GM19099 (cell line): Measurements from ENCODE around the gene TBC1D17.

ENCODE experiments used
- POLR2A ChIP-seq: IDR thresholded peaks from 3 replicates; pipeline ENCODE4 v1.6.1; 2011; ENCODE audit warnings: low read depth; ENCODE audit not compliant: insufficient read length; ENCODE audit errors: extremely low read depth

TBC1D17 gene

DNA sequence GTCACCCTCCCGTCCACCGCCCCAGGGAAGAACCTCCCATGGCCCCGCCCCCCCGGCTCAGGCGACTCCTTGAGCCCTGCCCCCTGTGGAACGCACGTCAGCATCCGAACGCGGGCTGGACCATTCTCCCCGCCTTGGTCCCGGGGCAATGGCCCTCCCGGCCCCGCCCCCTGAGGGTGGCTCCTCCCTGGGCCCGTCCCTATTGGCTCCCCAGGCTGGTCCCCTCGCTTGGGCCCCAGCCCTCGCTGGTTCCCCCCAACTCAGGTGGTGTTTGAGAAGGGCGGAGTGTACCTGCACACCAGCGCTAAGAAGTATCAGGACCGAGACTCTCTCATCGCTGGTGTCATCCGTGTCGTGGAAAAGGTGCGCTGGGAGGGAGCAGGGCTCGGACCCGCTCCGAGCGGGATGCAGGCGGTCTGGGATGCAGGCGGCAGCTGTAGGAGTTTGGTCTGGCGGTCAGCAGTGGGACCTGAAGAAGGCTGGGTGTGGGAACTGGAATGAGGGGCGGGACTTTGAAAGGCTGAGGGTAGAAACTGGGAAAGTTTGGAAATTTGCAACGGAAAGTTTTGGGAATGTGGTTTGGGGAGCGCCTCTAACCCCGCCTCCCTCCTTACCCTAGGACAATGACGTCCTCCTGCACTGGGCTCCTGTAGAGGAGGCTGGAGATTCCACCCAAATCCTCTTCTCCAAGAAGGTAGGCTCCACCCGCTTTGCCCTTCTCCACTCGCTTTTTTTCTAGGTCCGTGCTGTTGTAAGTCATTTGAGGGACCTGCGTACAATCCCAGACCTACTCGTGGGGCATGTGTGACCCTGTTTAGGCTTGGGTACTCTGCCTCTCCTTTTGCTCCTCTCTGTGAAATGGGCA lies 609 bp downstream of the TBC1D17 start:
- TF ChIP-seq POLR2A, result peak; percentile 12

- no peak for TF ChIP-seq POLR2A
Observed at GRCh38 chr19:49878744-49879070, 1.2 kb downstream of the TBC1D17 start.

DNA sequence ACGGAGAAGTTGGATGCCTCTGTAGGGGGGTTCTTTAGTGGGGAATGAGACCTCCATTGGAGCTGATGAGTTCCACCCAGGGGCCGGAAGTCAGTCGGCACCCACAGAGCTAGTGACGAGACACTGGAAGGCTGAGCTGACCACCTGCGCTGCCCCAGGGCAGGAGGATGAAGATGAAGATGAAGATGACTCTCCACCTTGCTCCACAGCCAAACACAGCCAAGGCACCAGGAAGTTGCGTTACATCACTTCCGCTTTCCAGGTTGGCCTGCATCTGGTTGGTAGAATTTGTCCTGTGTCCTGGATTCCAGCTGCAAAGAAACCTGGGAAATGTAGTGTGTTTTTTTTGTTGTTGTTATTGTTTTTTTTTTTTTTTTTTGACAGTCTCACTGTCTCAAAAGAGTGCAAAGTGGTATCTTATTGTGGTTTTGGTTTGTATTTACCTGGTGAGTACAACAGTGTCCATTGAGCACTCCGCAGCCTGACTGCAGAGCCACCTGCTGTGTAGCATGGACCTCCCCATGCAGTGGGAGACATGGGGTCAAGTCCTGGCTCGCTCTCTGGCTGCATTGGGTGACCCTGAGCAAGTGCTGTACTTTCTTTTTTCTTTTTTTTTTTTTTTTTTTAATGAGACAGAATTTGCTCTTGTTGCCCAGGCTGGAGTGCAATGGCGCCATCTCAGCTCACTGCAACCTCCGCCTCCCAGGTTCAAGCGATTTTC lies 1.9 kb downstream of the TBC1D17 start:
- TF ChIP-seq POLR2A, result no peak

- TF ChIP-seq POLR2A, result no peak
Observed at GRCh38 chr19:49880162-49880869, 2.8 kb downstream of the TBC1D17 start.

GRCh38 chr19:49881186-49881585 lies 3.7 kb downstream of the TBC1D17 start:
- no peak for TF ChIP-seq POLR2A

GRCh38 chr19:49881672-49882394 lies 4.3 kb downstream of the TBC1D17 start:
- no peak for TF ChIP-seq POLR2A

DNA sequence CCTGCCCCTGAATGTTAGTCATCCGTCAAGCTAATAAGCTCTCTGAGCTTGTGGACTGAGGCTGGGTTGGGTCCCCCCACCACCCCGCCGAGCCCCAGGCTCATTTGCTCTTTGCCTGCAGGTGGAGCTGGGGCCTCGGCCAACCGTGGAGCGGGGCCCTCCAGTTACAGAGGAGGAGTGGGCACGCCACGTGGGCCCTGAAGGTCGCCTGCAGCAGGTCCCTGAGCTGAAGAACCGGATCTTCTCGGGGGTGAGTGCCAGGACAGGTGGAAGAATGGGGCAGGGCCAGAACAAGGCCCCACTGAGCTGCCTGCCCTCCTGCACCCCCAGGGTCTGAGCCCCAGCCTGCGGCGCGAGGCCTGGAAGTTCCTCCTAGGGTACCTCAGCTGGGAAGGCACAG lies 5.1 kb downstream of the TBC1D17 start:
- no peak for TF ChIP-seq POLR2A

GRCh38 chr19:49883094-49883493 lies 5.6 kb downstream of the TBC1D17 start:
- no peak for TF ChIP-seq POLR2A

- no peak for TF ChIP-seq POLR2A
Observed at GRCh38 chr19:49884109-49884508, 6.6 kb downstream of the TBC1D17 start.

DNA sequence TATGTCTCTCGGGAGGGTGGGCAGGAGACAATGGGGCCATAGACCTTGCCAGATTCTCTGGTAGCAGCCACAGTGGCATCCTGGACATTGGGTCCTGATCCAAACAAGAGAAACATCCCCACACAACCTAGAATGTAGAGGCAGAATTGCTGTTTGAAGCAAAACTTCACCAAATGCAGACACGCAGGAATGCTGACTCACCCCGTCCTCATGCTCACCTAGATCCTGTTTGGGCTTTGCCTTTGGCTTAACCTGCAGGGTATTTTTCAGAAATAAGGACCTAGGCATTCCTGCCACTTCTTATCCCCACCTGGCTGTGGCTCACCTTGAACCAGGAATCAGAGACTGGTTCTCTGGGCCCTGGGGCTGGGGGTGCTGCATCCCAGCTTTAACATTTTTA lies 7.3 kb downstream of the TBC1D17 start:
- TF ChIP-seq POLR2A, result no peak

DNA sequence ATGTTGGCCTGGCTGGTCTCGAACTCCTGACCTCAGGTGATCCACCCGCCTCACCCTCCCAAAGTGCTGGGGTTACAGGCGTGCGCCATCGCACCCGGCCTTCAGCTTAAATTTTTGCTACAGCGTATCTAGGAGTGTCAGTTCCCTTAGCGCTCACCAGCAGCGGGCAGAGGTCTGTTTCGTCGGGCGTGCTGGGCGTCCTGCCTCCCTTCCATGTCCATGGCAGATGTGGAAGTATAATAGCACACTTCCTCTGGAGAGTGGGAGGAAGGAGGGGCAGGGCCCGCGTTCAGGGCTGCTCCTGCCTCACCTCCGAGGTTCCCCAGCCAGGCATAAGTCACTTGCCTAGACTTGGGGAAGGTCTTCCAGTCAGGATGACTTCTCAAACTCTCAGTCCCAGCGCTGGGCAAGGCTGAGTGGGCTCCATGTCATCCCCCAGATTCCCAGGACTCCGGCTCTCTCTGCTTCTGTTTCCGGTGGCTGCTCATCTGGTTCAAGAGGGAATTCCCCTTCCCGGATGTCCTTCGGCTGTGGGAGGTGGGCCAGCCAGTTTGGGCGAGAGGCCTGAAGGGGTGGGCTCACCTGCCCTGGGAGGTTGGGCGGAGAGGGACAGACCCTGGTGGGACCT lies 9.6 kb downstream of the TBC1D17 start:
- TF ChIP-seq POLR2A, result no peak

DNA sequence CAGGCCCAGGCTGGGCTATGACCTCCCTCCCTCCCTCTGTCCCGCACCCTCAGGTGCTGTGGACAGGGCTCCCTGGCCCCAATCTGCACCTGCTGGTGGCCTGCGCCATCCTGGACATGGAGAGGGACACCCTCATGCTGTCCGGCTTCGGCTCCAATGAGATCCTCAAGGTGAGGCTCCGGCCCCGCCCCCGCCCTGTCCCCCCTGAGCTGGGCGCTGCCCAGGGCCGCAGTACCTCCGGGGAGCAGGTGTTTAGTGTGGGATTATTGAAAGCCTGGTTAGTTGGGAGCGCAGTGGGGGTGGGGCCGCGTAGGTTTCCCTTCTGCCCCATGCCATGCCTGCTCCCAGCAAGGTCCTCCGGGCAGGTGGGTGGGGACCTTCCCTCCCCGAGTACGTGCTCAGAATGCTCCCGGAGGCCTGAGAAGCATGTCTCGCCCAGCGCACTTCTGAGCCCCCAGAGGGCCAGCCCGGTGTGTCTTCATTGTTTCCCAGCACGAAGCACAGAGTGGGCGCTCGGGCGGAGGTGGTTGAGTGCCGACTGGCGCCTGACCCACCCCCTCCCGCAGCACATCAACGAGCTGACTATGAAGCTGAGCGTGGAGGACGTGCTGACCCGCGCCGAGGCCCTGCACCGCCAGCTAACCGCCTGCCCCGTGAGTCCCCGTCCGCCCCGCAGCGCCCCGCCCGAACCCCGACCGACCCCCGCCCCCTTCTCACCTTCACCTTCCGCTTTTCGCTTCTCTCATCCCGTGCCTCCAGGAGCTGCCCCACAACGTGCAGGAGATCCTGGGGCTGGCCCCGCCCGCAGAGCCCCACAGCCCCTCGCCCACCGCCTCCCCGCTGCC lies 10.4 kb downstream of the TBC1D17 start:
- TF ChIP-seq POLR2A, result no peak

GRCh38 chr19:49888510-49888824 lies 11.0 kb downstream of the TBC1D17 start:
- TF ChIP-seq POLR2A, result no peak
